CD4-positive, alpha-beta memory T cell (primary cell): Measurements from ENCODE around the gene KRTAP1-3. TPM values are rescaled to one million over a fixed set of nuclear protein-coding genes. Genes with fewer than 3 reads are reported as not detected.
"Not testable (repeated sequence)": the region's sequence is repeated elsewhere in the genome, so short reads cannot be mapped to it uniquely, and the experiment has no call there.

ENCODE experiments used
- CTCF ChIA-PET: fragments of 350-600 bp; sonication (Branson Sonifier 250); formaldehyde crosslinking; loops from one replicate; lab custom pipeline; 2021; ENCODE audit warnings: inconsistent platforms; ENCODE audit not compliant: partially characterized antibody; lab: Charles Lee
- POLR2A ChIA-PET: fragments of 350-600 bp; sonication (Branson Sonifier 250); formaldehyde crosslinking; loops from one replicate; lab custom pipeline; 2021; ENCODE audit not compliant: partially characterized antibody; lab: Charles Lee
- DNase-seq, 5 donors: peaks; one replicate each; pipeline versions ENCODE4 v3.0.0 to v3.0.0-alpha.2; 2020 to 2022; ENCODE audit warnings: mixed read lengths in 1 of 5
- H3K27ac ChIP-seq: one replicate; pipeline ENCODE4 v1.7.0; 2013; ENCODE audit warnings: low read depth, low read length
- H3K27me3 ChIP-seq: 2 replicates; pipeline ENCODE4 v1.7.0; 2013; ENCODE audit warnings: mild to moderate bottlenecking, low read length, moderate library complexity; ENCODE audit not compliant: insufficient read depth
- H3K36me3 ChIP-seq: 2 replicates; pipeline ENCODE4 v1.7.0; 2013; ENCODE audit warnings: mild to moderate bottlenecking, low read length, moderate library complexity; ENCODE audit not compliant: insufficient read depth
- H3K4me1 ChIP-seq: 2 replicates; pipeline ENCODE4 v1.7.0; 2013; ENCODE audit warnings: mild to moderate bottlenecking, low read length, moderate library complexity; ENCODE audit not compliant: insufficient read depth
- H3K4me3 ChIP-seq, 2 donors: one replicate each; pipeline ENCODE4 v1.7.0; 2013; ENCODE audit warnings: low read length in 2 of 2, mild to moderate bottlenecking in 1 of 2
- H3K9me3 ChIP-seq, 2 donors: one replicate each; pipeline ENCODE4 v1.7.0; 2013; ENCODE audit warnings: low read length in 2 of 2, control low read depth in 1 of 2; ENCODE audit not compliant: control insufficient read depth in 1 of 2
- H3K27ac Mint-ChIP-seq, 7 donors: one replicate each; pipeline ENCODE4 v1.8.0; 2020 to 2021; ENCODE audit warnings: mixed read lengths in 7 of 7, mild to moderate bottlenecking in 6 of 7, inconsistent platforms in 3 of 7, moderate library complexity in 3 of 7
- H3K27me3 Mint-ChIP-seq, 2 donors: one replicate each; pipeline ENCODE4 v1.8.0; 2020 to 2021; ENCODE audit warnings: mixed read lengths in 2 of 2
- H3K36me3 Mint-ChIP-seq, 2 donors: one replicate each; pipeline ENCODE4 v1.8.0; 2020 to 2021; ENCODE audit warnings: mixed read lengths in 2 of 2, inconsistent platforms in 1 of 2, mild to moderate bottlenecking in 1 of 2
- H3K4me1 Mint-ChIP-seq, 4 donors: one replicate each; pipeline ENCODE4 v1.8.0; 2020 to 2021; ENCODE audit warnings: mixed read lengths in 4 of 4, mild to moderate bottlenecking in 1 of 4
- H3K4me3 Mint-ChIP-seq, 8 donors: one replicate each; pipeline ENCODE4 v1.8.0; 2020 to 2021; ENCODE audit warnings: mixed read lengths in 8 of 8, mild to moderate bottlenecking in 7 of 8, moderate library complexity in 6 of 8, inconsistent platforms in 3 of 8
- H3K9me3 Mint-ChIP-seq, 8 donors: one replicate each; pipeline ENCODE4 v1.8.0; 2020 to 2021; ENCODE audit warnings: mixed read lengths in 8 of 8, mild to moderate bottlenecking in 5 of 8, inconsistent platforms in 3 of 8, moderate library complexity in 1 of 8
- intact Hi-C: fragments of 100-400 bp; cut with micrococcal nuclease; formaldehyde crosslinking; loops from one replicate; pipeline ENCODE4 v1.15.1; 2023
- polyA plus RNA-seq, 2 donors: library from polyadenylated mRNA; unstranded; fragments of 300-500 nt; fragmentation: Illumina TruSeq; gene quantifications; one replicate each; pipeline ENCODE4 v1.2.3, GENCODE V29; 2021
- total RNA-seq, 2 experiments: library from RNA; stranded (reverse); gene quantifications; one replicate each; pipeline ENCODE4 v1.2.3, GENCODE V29; 2021

The KRTAP1-3 gene
- total and polyA plus RNA-seq, 4 experiments from 2014 or later: not detected

DNA sequence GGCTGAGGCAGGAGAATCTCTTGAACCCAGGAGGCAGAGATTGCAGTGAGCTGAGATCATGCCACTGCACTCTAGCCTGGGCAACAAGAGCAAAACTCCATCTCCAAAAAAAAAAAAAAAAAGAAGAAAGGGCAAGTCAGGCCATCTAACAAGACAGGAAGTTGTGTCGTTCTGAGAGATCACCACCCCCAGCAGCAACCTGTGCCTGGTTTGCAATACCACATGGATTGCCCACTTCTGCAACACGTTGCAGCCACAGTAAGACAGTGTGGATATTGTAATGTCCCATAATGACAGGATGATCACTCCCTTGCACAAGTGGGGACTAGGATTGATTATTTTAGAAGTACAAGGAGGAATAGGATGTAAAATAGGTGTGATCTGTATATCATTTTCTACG, 34.4 kb upstream of the KRTAP1-3 start:
- ChIA-PET CTCF (no interaction called here), POLR2A (interaction anchor here (0.7 kb wide), 1 partner anchor 552 kb away, joined by 3 read pairs; no protein-coding TSS in a partner anchor)
- no peak overlapping the region for H3K27ac Mint-ChIP-seq
- H3K27me3 Mint-ChIP-seq: peaks cover 4 to 7% of the 10 kb centered on the region in 2 donors
- intact Hi-C loops: no loop called here
- H3K27me3 ChIP-seq: no peaks in the 10 kb centered on the region
- H3K9me3 Mint-ChIP-seq: peaks cover 0 to 2% (median 0%) of the 10 kb centered on the region in 8 donors
- no peaks in the 10 kb centered on the region for H3K36me3 Mint-ChIP-seq
- H3K27ac ChIP-seq: no peak overlapping the region
- no peak overlapping the region for H3K4me3 ChIP-seq
- DNase-seq: no peak
- H3K9me3 ChIP-seq: no peaks in the 10 kb centered on the region
- no peaks in the 10 kb centered on the region for H3K36me3 ChIP-seq
- no peaks in the 10 kb centered on the region for H3K4me1 Mint-ChIP-seq
- H3K4me1 ChIP-seq: no peaks in the 10 kb centered on the region
- no peak overlapping the region for H3K4me3 Mint-ChIP-seq

DNA sequence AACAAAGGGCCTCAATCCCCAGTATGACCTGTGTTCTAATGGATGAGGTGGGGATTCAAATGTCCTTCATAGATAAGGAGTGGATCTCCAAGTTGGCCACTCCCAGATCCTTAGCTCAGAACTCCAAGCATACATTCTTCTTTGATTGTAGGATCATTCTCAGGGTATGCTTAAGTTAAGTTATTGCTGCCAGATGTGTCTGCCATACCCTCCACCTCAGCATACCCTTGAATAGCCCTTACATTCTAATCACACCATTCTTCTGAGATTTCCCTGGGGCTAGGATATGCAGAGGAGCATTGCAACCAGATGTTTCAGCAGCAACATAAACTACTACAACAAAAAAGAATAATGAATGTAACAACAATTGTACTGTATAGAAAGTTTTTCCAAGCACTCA, 32.6 kb upstream of the KRTAP1-3 start:
- Mint-ChIP-seq H3K4me1 (no peaks in the 10 kb centered on the region), H3K36me3 (no peaks in the 10 kb centered on the region), H3K27ac (no peak overlapping the region), H3K9me3 (peaks cover 0 to 2% (median 0%) of the 10 kb centered on the region in 8 donors), H3K4me3 (no peak overlapping the region), H3K27me3 (peaks cover 2 to 8% of the 10 kb centered on the region in 2 donors)
- no peak for DNase-seq
- Histone ChIP-seq H3K9me3 (no peaks in the 10 kb centered on the region), H3K27ac (no peak overlapping the region), H3K27me3 (no peaks in the 10 kb centered on the region), H3K4me3 (no peak overlapping the region), H3K4me1 (no peaks in the 10 kb centered on the region), H3K36me3 (no peaks in the 10 kb centered on the region)
- intact Hi-C loops: no loop called here
- CTCF ChIA-PET: no interaction called here
- POLR2A ChIA-PET: no interaction called here

DNA sequence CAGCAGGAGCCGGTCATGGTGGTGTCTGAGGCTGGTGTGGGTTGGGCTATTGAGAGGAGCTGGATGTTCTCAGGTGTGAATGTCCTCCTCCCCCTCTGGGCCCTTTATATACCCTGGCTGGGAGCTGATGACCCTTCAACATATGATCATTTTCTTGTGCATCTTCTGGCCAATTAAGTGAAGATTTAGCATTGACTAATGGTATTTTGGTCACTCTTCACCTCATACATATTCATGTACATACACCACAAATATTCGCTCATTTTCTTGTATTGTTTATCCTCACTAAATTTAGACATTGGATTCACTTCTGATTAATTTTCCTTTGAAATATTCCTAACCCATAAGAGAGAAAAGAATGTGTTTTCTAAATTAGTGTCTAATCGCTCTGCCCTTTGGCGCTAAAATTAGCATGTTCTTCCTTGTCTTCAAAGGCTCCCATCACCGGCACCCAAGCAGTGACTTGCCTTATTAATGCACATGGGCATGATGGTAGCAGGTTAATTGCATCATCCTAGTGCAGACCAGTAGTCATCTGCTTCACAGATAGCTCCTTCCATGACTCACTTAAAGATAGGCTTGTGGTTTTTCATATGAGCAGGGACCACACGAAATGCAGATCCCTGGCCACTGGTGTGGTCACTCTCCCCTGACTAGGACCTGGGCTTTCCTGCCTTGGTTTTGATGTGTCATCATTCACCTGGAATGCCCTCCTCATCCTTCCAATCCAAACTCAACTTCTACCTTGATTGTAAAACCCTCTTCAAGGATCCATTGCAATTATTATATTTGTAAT, 31.4 kb upstream of the KRTAP1-3 start, which contains the start of gene KRTAP2-4:
TSS of gene KRTAP2-4 (minus strand) at position 51 of the 796 bp plus-strand sequence. CDS start at position 17, 34 bp downstream.
- Histone ChIP-seq H3K9me3 (no peaks in the 10 kb centered on the region), H3K27me3 (no peaks in the 10 kb centered on the region), H3K4me3 (no peak within 1 kb of the TSS), H3K27ac (no peak within 1 kb of the TSS), H3K36me3 (no peaks in the 10 kb centered on the region), H3K4me1 (no peaks in the 10 kb centered on the region)
- POLR2A ChIA-PET: no interaction called here
- no peaks in the 10 kb centered on the region for H3K36me3 Mint-ChIP-seq
- no peak within 1 kb of the TSS for H3K27ac Mint-ChIP-seq
- H3K9me3 Mint-ChIP-seq: peaks cover 0 to 2% (median 0%) of the 10 kb centered on the region in 8 donors
- DNase-seq: no peak
- no peak within 1 kb of the TSS for H3K4me3 Mint-ChIP-seq
- intact Hi-C loops: no loop called here
- no peaks in the 10 kb centered on the region for H3K4me1 Mint-ChIP-seq
- CTCF ChIA-PET: no interaction called here
- H3K27me3 Mint-ChIP-seq: peaks cover 4 to 10% of the 10 kb centered on the region in 2 donors

DNA sequence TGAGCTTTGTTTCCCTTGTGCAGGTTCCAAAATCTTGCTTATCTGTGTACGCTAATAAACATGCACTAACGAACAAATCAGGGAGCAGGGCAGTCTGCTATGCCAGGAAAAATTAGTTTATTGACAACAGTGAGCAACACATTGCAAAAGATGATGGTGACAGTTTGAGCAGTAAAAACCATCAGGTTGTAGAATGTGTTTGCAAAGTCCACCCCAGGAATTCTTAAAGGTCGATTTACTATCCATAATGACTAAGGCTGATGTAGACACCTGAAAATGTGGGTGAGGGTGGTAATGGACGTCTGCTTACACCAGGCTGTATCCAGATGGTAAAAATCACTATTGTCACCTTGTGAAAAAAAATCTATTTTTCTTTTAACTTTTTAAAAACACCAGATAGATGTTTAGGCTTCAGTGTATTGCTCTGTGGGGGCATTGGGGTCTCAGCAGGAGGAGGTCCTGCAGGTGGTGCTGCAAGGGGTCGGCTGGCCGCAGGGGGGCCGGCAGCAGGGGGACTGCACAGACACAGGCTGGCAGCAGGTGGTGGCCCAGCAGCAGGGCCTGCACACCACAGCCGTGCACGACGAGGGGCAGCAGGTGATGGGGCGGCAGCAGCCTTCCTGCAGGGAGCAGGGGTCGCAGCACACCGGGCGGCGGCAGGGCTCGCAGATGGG, 30.5 kb upstream of the KRTAP1-3 start:
- H3K27me3 Mint-ChIP-seq: peaks cover 12 to 15% of the 10 kb centered on the region in 2 donors
- H3K4me3 ChIP-seq, H3K4me1 ChIP-seq, DNase-seq, H3K36me3 Mint-ChIP-seq, H3K27ac Mint-ChIP-seq, H3K36me3 ChIP-seq, H3K27ac ChIP-seq, H3K27me3 ChIP-seq, H3K4me3 Mint-ChIP-seq, intact Hi-C loops, H3K9me3 Mint-ChIP-seq, CTCF ChIA-PET, POLR2A ChIA-PET, H3K4me1 Mint-ChIP-seq, H3K9me3 ChIP-seq: not testable (repeated sequence)

DNA sequence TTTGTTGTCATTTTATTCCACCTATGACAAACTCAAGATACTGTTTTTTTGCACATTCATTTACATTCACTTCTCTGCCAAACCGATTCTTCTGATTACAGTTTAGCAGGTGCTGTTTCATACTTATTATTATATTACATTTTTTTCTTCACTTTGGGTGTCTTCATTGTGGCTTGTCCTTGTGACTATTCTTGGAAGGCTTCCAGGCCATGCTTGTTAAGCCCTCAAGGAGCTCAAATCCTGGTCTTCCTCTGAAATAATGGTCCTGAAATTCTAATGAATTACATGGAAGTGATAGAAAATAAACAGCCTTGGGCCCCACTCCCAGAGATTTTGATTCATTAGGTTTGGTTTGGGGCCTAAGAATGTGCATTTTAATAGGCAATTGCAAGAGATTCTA, 29.6 kb upstream of the KRTAP1-3 start:
- Mint-ChIP-seq H3K9me3 (no peaks in the 10 kb centered on the region), H3K27me3 (peaks cover 17 to 18% of the 10 kb centered on the region in 2 donors), H3K4me1 (peaks cover 0 to 2% (median 0%) of the 10 kb centered on the region in 4 donors), H3K27ac (no peak overlapping the region), H3K4me3 (no peak overlapping the region), H3K36me3 (no peaks in the 10 kb centered on the region)
- CTCF ChIA-PET: no interaction called here
- Histone ChIP-seq H3K27me3 (no peaks in the 10 kb centered on the region), H3K27ac (no peak overlapping the region), H3K36me3 (no peaks in the 10 kb centered on the region), H3K4me1 (no peaks in the 10 kb centered on the region), H3K9me3 (no peaks in the 10 kb centered on the region), H3K4me3 (no peak overlapping the region)
- DNase-seq: no peak
- intact Hi-C loops: no loop called here
- POLR2A ChIA-PET: no interaction called here

DNA sequence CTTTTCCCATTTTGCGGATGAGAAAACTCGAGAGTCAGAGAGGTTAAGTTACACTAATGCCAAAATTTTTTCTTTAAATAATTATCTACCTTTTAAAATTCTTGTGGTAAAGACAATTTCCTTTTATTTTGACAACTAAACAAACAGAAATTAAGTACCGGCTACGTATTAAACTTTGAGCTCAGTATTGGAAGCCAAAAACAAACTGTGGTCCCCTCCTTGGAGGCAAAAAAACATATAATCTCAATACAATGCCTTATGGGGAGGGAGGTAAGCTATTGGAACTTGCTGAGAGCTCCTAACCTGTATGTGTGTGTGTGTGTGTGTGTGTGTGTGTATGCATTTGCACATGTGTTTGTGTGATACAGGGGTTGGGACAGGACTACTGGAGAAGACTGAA, 28.8 kb upstream of the KRTAP1-3 start:
- ChIA-PET CTCF (no interaction called here), POLR2A (no interaction called here)
- intact Hi-C loops: no loop called here
- H3K9me3 Mint-ChIP-seq: no peaks in the 10 kb centered on the region
- no peaks in the 10 kb centered on the region for H3K36me3 Mint-ChIP-seq
- Histone ChIP-seq H3K4me3 (no peak overlapping the region), H3K36me3 (no peaks in the 10 kb centered on the region), H3K27ac (no peak overlapping the region), H3K4me1 (no peaks in the 10 kb centered on the region), H3K9me3 (no peaks in the 10 kb centered on the region), H3K27me3 (no peaks in the 10 kb centered on the region)
- H3K4me3 Mint-ChIP-seq: no peak overlapping the region
- peaks cover 0 to 3% (median 0%) of the 10 kb centered on the region in 4 donors for H3K4me1 Mint-ChIP-seq
- no peak for DNase-seq
- no peak overlapping the region for H3K27ac Mint-ChIP-seq
- H3K27me3 Mint-ChIP-seq: peaks cover 19 to 20% of the 10 kb centered on the region in 2 donors

DNA sequence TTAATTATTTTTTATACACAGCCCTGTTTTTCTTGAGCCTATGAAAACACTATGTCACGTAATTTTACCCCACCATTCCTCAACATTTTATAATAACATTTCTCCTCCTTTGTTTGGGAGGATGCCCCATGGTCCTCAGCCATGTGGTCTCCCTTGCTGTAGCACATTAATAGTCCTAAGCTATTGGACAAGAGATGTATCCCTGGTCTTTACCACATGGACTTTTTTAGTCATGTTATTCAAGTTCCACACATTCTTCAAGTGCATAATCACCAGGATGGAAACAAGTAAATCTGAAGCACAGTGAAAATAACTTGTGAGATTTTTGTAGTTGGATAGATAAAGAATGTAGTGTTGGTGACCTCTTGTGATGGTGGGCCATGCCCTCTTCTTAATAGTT, 27.3 kb upstream of the KRTAP1-3 start:
- Histone ChIP-seq H3K9me3 (no peaks in the 10 kb centered on the region), H3K36me3 (no peaks in the 10 kb centered on the region), H3K4me1 (no peaks in the 10 kb centered on the region), H3K27me3 (no peaks in the 10 kb centered on the region), H3K27ac (no peak overlapping the region), H3K4me3 (no peak overlapping the region)
- peaks cover 0 to 3% (median 0%) of the 10 kb centered on the region in 4 donors for H3K4me1 Mint-ChIP-seq
- peaks cover 0 to 7% (median 0%) of the 10 kb centered on the region in 8 donors for H3K9me3 Mint-ChIP-seq
- DNase-seq: no peak
- peaks cover 0 to 3% of the 10 kb centered on the region in 2 donors for H3K36me3 Mint-ChIP-seq
- no peak overlapping the region for H3K27ac Mint-ChIP-seq
- CTCF ChIA-PET: no interaction called here
- H3K4me3 Mint-ChIP-seq: no peak overlapping the region
- intact Hi-C loops: no loop called here
- POLR2A ChIA-PET: no interaction called here
- H3K27me3 Mint-ChIP-seq: peaks cover 24 to 29% of the 10 kb centered on the region in 2 donors
